Measurements from ENCODE around the gene S100PBP.

DNA sequence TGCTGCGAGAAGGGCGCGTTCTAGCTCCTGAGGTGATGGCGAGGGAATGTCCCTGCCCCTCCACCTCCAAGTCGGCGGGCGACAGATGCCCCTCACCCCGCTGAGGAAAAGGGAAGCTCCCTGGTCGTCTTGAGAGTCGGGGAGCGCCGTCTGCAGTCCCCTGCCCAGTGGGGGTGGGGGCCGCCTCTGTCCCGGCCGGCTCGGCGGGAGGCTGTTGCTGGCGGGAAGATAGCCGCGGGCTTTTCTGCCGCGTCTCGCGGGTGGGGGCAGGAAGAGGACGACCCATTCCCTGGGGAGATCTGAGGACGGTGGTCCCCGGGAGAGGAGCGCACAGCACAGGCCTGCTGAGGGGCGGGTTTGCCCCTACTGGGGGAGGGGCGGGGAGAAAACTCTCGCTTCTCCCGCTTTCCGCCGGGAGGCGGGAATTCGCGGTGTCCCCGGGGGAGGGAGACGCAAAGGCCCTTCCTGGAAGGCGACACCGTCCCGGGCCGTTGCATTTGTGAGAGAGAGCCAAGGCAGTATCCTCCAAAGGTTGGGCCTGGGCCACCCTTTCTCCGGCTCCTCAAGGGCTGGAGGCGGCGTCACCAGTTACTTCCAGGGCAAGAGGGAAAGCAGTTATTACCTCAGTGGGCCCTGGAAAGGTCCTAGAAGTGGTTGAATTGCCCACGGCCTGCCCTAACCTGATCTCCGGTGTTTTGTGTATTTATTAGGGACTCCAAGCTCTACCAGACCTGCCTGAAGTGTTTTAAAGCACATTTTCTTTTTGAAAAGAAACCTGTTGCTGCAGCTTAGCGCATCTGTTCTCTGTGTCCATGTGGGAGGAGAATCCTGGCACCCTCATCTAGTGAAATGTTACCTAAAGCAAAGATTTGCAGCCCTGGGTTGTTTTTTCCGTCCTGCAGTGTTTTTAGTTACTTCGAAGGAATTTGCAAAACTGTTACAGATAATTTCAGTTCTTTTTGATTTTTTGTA is 648 bp downstream of the S100PBP start:
- TF ChIP-seq, protein P1, sequence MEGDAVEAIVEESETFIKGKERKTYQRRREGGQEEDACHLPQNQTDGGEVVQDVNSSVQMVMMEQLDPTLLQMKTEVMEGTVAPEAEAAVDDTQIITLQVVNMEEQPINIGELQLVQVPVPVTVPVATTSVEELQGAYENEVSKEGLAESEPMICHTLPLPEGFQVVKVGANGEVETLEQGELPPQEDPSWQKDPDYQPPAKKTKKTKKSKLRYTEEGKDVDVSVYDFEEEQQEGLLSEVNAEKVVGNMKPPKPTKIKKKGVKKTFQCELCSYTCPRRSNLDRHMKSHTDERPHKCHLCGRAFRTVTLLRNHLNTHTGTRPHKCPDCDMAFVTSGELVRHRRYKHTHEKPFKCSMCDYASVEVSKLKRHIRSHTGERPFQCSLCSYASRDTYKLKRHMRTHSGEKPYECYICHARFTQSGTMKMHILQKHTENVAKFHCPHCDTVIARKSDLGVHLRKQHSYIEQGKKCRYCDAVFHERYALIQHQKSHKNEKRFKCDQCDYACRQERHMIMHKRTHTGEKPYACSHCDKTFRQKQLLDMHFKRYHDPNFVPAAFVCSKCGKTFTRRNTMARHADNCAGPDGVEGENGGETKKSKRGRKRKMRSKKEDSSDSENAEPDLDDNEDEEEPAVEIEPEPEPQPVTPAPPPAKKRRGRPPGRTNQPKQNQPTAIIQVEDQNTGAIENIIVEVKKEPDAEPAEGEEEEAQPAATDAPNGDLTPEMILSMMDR (IDR thresholded peaks at IDR 0.05; ENCODE audit: low read depth, low read length): no peak
- no peak for TF ChIP-seq EZH2phosphoT487 (IDR thresholded peaks at IDR 0.05; ENCODE audit: low read depth)

Measured in OCI-LY3 (cell line).